ENCODE results near the gene ABI3BP. TPM values are rescaled to one million over a fixed set of nuclear protein-coding genes. Genes with fewer than 3 reads are reported as not detected.

ABI3BP gene
- total and polyA plus RNA-seq, 10 of the 15 experiments (the other 5 are each of a cell fraction or from before 2014, with no cell fraction given), result 0.03 to 0.42 (median 0.11) TPM; not detected in 4

- Histone ChIP-seq H3K79me2 (ENCODE audit: control insufficient read depth, insufficient read depth, low read length) (no peaks in the 10 kb centered on the region), H4K20me1 (ENCODE audit: control insufficient read depth, insufficient read depth) (no peaks in the 10 kb centered on the region), H3K4me3 (no peak overlapping the region), H3K4me1 (ENCODE audit: control insufficient read depth, insufficient read depth, low read length) (no peaks in the 10 kb centered on the region), H3K27me3 (replicated peaks in 1 of 2; ENCODE audit: control insufficient read depth in 2 of 2, insufficient read depth in 2 of 2, low read length in 1 of 2) (no peaks in the 10 kb centered on the region), H3K4me2 (ENCODE audit: control insufficient read depth, insufficient read depth) (no peak overlapping the region), H3K36me3 (ENCODE audit: control insufficient read depth in 2 of 2, insufficient read depth in 2 of 2, low read length in 1 of 2) (peaks cover 0 to 3% of the 10 kb centered on the region in 2 experiments; a peak in 1 of 4 replicates), H3K27ac (ENCODE audit: control insufficient read depth, insufficient read depth) (no peak overlapping the region), H2AFZ (ENCODE audit: control insufficient read depth, low read depth, low read length) (no peak overlapping the region), H3K9me3 (replicated peaks; ENCODE audit: control insufficient read depth, insufficient read depth, low read length) (no peaks in the 10 kb centered on the region), H3K9ac (ENCODE audit: control insufficient read depth, insufficient read depth, low read length) (no peak overlapping the region)
- POLR2A ChIA-PET, result interaction anchor here (0.6 to 0.8 kb wide), 2 partner anchors 8 to 44 kb away, joined by 3 read pairs; no protein-coding TSS in a partner anchor
- no TSS peak for BruUV-seq (replicated peaks)
- FAIRE-seq (no peak), DNase-seq (ENCODE audit: low read depth, low spot score) (no peak), ATAC-seq (no peak)
- WGBS (ENCODE audit: insufficient coverage, insufficient replicate concordance, low lambda C conversion rate, missing lambda C conversion rate), result 65% methylated on average over 3 of the region's 3 CpGs
- RAD21 ChIA-PET (ENCODE audit: unreplicated experiment), result interaction anchor here (3.6 kb wide), 1 partner anchor 296 kb away, joined by 11 read pairs; no protein-coding TSS in a partner anchor
- in situ Hi-C loops (cut with MboI) (no loop called here), intact Hi-C loops (cut with micrococcal nuclease; ENCODE audit: unreplicated experiment) (no loop called here)
- SMC1A ChIA-PET (ENCODE audit: uncharacterized antibody, unreplicated experiment), result interaction anchor here (1.0 to 1.9 kb wide), 5 partner anchors 9 to 309 kb away, joined by 3 to 6 read pairs (median 4); no protein-coding TSS in a partner anchor
- CTCF ChIA-PET, result interaction anchor here (1.1 to 3.7 kb wide), 3 partner anchors 9 to 297 kb away, joined by 3 to 16 read pairs (median 6); no protein-coding TSS in a partner anchor
- TF ChIP-seq CREM (IDR thresholded peaks at IDR 0.05; ENCODE audit: low read depth) (no peak), HDAC2 (IDR thresholded peaks at IDR 0.05) (no peak), ZBTB40 (IDR thresholded peaks at IDR 0.05; ENCODE audit: borderline replicate concordance) (no peak), ZBTB33 (IDR thresholded peaks at IDR 0.05) (no peak), TARDBP (IDR thresholded peaks at IDR 0.05; ENCODE audit: borderline replicate concordance) (no peak), TBL1XR1 (IDR thresholded peaks at IDR 0.05; ENCODE audit: low read depth, low read length) (no peak), FOXK2 (IDR thresholded peaks at IDR 0.05) (no peak), RELA (IDR thresholded peaks at IDR 0.05; ENCODE audit: borderline replicate concordance, partially characterized antibody) (no peak), ETV6 (conservative IDR thresholded peaks at IDR 0.05 in 1 of 2, IDR thresholded peaks at IDR 0.05 in 1 of 2; ENCODE audit: borderline replicate concordance in 1 of 2, low read depth in 1 of 2) (no peak)
- TF ChIP-seq, protein P1, sequence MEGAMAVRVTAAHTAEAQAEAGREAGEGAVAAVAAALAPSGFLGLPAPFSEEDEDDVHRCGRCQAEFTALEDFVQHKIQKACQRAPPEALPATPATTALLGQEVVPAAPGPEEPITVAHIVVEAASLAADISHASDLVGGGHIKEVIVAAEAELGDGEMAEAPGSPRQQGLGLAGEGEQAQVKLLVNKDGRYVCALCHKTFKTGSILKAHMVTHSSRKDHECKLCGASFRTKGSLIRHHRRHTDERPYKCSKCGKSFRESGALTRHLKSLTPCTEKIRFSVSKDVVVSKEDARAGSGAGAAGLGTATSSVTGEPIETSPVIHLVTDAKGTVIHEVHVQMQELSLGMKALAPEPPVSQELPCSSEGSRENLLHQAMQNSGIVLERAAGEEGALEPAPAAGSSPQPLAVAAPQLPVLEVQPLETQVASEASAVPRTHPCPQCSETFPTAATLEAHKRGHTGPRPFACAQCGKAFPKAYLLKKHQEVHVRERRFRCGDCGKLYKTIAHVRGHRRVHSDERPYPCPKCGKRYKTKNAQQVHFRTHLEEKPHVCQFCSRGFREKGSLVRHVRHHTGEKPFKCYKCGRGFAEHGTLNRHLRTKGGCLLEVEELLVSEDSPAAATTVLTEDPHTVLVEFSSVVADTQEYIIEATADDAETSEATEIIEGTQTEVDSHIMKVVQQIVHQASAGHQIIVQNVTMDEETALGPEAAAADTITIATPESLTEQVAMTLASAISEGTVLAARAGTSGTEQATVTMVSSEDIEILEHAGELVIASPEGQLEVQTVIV (IDR thresholded peaks at IDR 0.05; ENCODE audit: borderline replicate concordance, partially characterized antibody), result no peak
- TF ChIP-seq, protein P2, sequence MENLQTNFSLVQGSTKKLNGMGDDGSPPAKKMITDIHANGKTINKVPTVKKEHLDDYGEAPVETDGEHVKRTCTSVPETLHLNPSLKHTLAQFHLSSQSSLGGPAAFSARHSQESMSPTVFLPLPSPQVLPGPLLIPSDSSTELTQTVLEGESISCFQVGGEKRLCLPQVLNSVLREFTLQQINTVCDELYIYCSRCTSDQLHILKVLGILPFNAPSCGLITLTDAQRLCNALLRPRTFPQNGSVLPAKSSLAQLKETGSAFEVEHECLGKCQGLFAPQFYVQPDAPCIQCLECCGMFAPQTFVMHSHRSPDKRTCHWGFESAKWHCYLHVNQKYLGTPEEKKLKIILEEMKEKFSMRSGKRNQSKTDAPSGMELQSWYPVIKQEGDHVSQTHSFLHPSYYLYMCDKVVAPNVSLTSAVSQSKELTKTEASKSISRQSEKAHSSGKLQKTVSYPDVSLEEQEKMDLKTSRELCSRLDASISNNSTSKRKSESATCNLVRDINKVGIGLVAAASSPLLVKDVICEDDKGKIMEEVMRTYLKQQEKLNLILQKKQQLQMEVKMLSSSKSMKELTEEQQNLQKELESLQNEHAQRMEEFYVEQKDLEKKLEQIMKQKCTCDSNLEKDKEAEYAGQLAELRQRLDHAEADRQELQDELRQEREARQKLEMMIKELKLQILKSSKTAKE (IDR thresholded peaks at IDR 0.05; ENCODE audit: low read depth, poor library complexity, severe bottlenecking), result no peak
Measured at GRCh38 chr3:100759159-100759558, 234.1 kb downstream of the ABI3BP start.
